ENCODE measurements around the gene KCNF1. TPM values are rescaled to one million over a fixed set of nuclear protein-coding genes. Genes with fewer than 3 reads are reported as not detected.

Gene KCNF1
- total RNA-seq, 1 donor from 2014 or later, result not detected

GRCh38 chr2:10934979-10935350 is 23.2 kb downstream of the KCNF1 start:
- ATAC-seq (no peak), DNase-seq (no peak)
- H3K36me3 ChIP-seq, result no peaks in the 10 kb centered on the region
- H3K4me1 ChIP-seq, result no peaks in the 10 kb centered on the region
- no peak overlapping the region for H3K4me3 ChIP-seq
- intact Hi-C loops (cut with DNase I), result no loop called here
- peaks cover 5% of the 10 kb centered on the region for H3K27me3 ChIP-seq (ENCODE audit: low read depth)
- H3K9me3 ChIP-seq, result peaks cover 19% of the 10 kb centered on the region
- no peak for TF ChIP-seq CTCF (IDR thresholded peaks at IDR 0.05)
- H3K27ac ChIP-seq, result no peak overlapping the region

GRCh38 chr2:10935366-10935918 is 23.7 kb downstream of the KCNF1 start:
- no peak for DNase-seq
- H3K27me3 ChIP-seq (ENCODE audit: low read depth), result peaks cover 5% of the 10 kb centered on the region

GRCh38 chr2:10935953-10936942 is 24.5 kb downstream of the KCNF1 start:
- Histone ChIP-seq H3K4me1 (no peaks in the 10 kb centered on the region), H3K9me3 (peaks cover 19% of the 10 kb centered on the region), H3K36me3 (no peaks in the 10 kb centered on the region), H3K27me3 (ENCODE audit: low read depth) (peaks cover 5% of the 10 kb centered on the region), H3K27ac (no peak overlapping the region), H3K4me3 (no peak overlapping the region)
- no peak for TF ChIP-seq CTCF (IDR thresholded peaks at IDR 0.05)
- DNase-seq, result no peak
- peak in 1 of 2 donors; percentile 11 for ATAC-seq
- intact Hi-C loops (cut with DNase I), result no loop called here

More at GRCh38 chr2:10935366-10935918, 23.7 kb downstream of the KCNF1 start:
- Histone ChIP-seq H3K27ac (no peak overlapping the region), H3K36me3 (no peaks in the 10 kb centered on the region), H3K4me1 (no peaks in the 10 kb centered on the region), H3K9me3 (peaks cover 19% of the 10 kb centered on the region), H3K4me3 (no peak overlapping the region)
- intact Hi-C loops (cut with DNase I), result no loop called here
- no peak for TF ChIP-seq CTCF (IDR thresholded peaks at IDR 0.05)
- no peak for ATAC-seq

GRCh38 chr2:10939058-10939457 is 27.3 kb downstream of the KCNF1 start:
- Histone ChIP-seq H3K9me3 (peaks cover 19% of the 10 kb centered on the region), H3K27me3 (ENCODE audit: low read depth) (no peaks in the 10 kb centered on the region), H3K4me3 (no peak overlapping the region), H3K4me1 (no peaks in the 10 kb centered on the region), H3K27ac (no peak overlapping the region), H3K36me3 (no peaks in the 10 kb centered on the region)
- intact Hi-C loops (cut with DNase I), result no loop called here
- TF ChIP-seq CTCF (IDR thresholded peaks at IDR 0.05), result no peak
- ATAC-seq (no peak), DNase-seq (no peak)

GRCh38 chr2:10940596-10940995 is 28.9 kb downstream of the KCNF1 start:
- no peak for DNase-seq
- Histone ChIP-seq H3K4me3 (no peak overlapping the region), H3K4me1 (no peaks in the 10 kb centered on the region), H3K27me3 (ENCODE audit: low read depth) (peaks cover 7% of the 10 kb centered on the region), H3K9me3 (peaks cover 19% of the 10 kb centered on the region), H3K36me3 (no peaks in the 10 kb centered on the region), H3K27ac (no peak overlapping the region)
- intact Hi-C loops (cut with DNase I), result no loop called here
- ATAC-seq, result no peak
- TF ChIP-seq CTCF (IDR thresholded peaks at IDR 0.05), result no peak

Measured in lower lobe of right lung (tissue), 2 donors.